OCI-LY1 (cell line): Measurements from ENCODE around the gene TSPOAP1.

Experiments
- CTCF ChIP-seq: fragments of 200-600 bp; sonication (generic), shearing (Covaris generic); IDR thresholded peaks from 2 replicates; pipeline ENCODE4 v1.5.1; 2017; ENCODE audit warnings: mild to moderate bottlenecking, antibody characterized with exemption, low read length, moderate library complexity, mixed read lengths
- EZH2 ChIP-seq: fragments of 200-600 bp; sonication (generic), shearing (Covaris generic); IDR thresholded peaks from 2 replicates; pipeline ENCODE4 v1.8.0; 2017; ENCODE audit warnings: borderline replicate concordance, mixed run types, mild to moderate bottlenecking, antibody characterized with exemption, low read length, moderate library complexity, mixed read lengths

GRCh38 chr17:58271216-58271931, 57.2 kb downstream of the TSPOAP1 start:
- TF ChIP-seq CTCF = no peak
- TF ChIP-seq EZH2 = no peak
